ENCODE data around the gene PRL.

GRCh38 chr6:22326500-22326899, 29.7 kb upstream of the PRL start:
- TF ChIP-seq, protein P1, sequence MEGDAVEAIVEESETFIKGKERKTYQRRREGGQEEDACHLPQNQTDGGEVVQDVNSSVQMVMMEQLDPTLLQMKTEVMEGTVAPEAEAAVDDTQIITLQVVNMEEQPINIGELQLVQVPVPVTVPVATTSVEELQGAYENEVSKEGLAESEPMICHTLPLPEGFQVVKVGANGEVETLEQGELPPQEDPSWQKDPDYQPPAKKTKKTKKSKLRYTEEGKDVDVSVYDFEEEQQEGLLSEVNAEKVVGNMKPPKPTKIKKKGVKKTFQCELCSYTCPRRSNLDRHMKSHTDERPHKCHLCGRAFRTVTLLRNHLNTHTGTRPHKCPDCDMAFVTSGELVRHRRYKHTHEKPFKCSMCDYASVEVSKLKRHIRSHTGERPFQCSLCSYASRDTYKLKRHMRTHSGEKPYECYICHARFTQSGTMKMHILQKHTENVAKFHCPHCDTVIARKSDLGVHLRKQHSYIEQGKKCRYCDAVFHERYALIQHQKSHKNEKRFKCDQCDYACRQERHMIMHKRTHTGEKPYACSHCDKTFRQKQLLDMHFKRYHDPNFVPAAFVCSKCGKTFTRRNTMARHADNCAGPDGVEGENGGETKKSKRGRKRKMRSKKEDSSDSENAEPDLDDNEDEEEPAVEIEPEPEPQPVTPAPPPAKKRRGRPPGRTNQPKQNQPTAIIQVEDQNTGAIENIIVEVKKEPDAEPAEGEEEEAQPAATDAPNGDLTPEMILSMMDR (IDR thresholded peaks at IDR 0.05): no peak
- TF ChIP-seq POLR2AphosphoS5 (IDR thresholded peaks at IDR 0.05): no peak
- no peak for TF ChIP-seq POLR2A (IDR thresholded peaks at IDR 0.05)
